HT1080 (cell line): ENCODE results near the gene ASCL5. TPM values are rescaled to one million over a fixed set of nuclear protein-coding genes. Genes with fewer than 3 reads are reported as not detected.
A peak's percentile ranks its signal among the peaks of the same experiment; 100 is the strongest.

ENCODE experiments used
- DNase-seq: peaks from one replicate; pipeline ENCODE4 v3.0.0-alpha.2; 2015; ENCODE audit warnings: low read depth
- total RNA-seq: library from RNA; depleted of rRNA; stranded (reverse); fragments of >200 nt; shearing (Covaris generic); gene quantifications from 2 replicates; pipeline ENCODE4 v1.2.3, GENCODE V29; 2014

The ASCL5 gene
- total RNA-seq, 1 experiment from 2014 or later = not detected

GRCh38 chr1:201153474-201154388, 26.7 kb upstream of the ASCL5 start:
- DNase-seq = no peak

- DNase-seq = peak; percentile 39
These were observed 22.4 kb upstream of the ASCL5 start for GRCh38 chr1:201149400-201149799.

- no peak for DNase-seq
These were observed 20.5 kb upstream of the ASCL5 start for GRCh38 chr1:201147396-201148015.

GRCh38 chr1:201146626-201147390, 19.8 kb upstream of the ASCL5 start:
- no peak for DNase-seq

- no peak for DNase-seq
These were observed 18.8 kb upstream of the ASCL5 start for GRCh38 chr1:201145816-201146215.

- DNase-seq = no peak
These were observed 18.1 kb upstream of the ASCL5 start for GRCh38 chr1:201145132-201145531.

GRCh38 chr1:201144701-201145100, 17.7 kb upstream of the ASCL5 start:
- DNase-seq = no peak

- no peak for DNase-seq
These were observed 17.0 kb upstream of the ASCL5 start for GRCh38 chr1:201143726-201144635.

GRCh38 chr1:201142849-201143725, 16.1 kb upstream of the ASCL5 start:
- DNase-seq = no peak

GRCh38 chr1:201142011-201142848, 15.2 kb upstream of the ASCL5 start:
- no peak for DNase-seq

- no peak for DNase-seq
These were observed 14.4 kb upstream of the ASCL5 start for GRCh38 chr1:201141418-201141817.

- DNase-seq = no peak
These were observed 13.9 kb upstream of the ASCL5 start for GRCh38 chr1:201140941-201141260.

- DNase-seq = no peak
These were observed 13.4 kb upstream of the ASCL5 start for GRCh38 chr1:201140235-201140940.

GRCh38 chr1:201139756-201140155, 12.8 kb upstream of the ASCL5 start:
- DNase-seq = no peak

GRCh38 chr1:201139306-201139705, 12.3 kb upstream of the ASCL5 start:
- no peak for DNase-seq

- DNase-seq = no peak
These were observed 11.4 kb upstream of the ASCL5 start for GRCh38 chr1:201138311-201138840.

GRCh38 chr1:201137579-201138310, 10.8 kb upstream of the ASCL5 start:
- peak; percentile 91 for DNase-seq

- DNase-seq = no peak
These were observed 10.0 kb upstream of the ASCL5 start for GRCh38 chr1:201137024-201137392.
